Stimulated activated CD8-positive, alpha-beta memory T cell treated with anti-CD3 and anti-CD28 coated beads, Interleukin-15, amount 100 ng/mL, for 48 hours (primary cell): Measurements from ENCODE around the gene CTCF.

Experiments
- DNase-seq, 2 donors: peaks; one replicate each; pipeline ENCODE4 v3.0.0-alpha.2; 2020; ENCODE audit warnings: low read depth in 2 of 2

The CTCF gene

GRCh38 chr16:67652578-67653127, 90.3 kb downstream of the CTCF start:
- no peak for DNase-seq

- DNase-seq = no peak
Measured at GRCh38 chr16:67653128-67653788, 90.9 kb downstream of the CTCF start.

GRCh38 chr16:67653789-67654402, 91.6 kb downstream of the CTCF start:
- no peak for DNase-seq

- DNase-seq = no peak
Measured at GRCh38 chr16:67654403-67654911, 92.1 kb downstream of the CTCF start.

- DNase-seq = no peak
Measured at GRCh38 chr16:67655363-67655762, 93.0 kb downstream of the CTCF start.

GRCh38 chr16:67656344-67657016, 94.2 kb downstream of the CTCF start:
- DNase-seq = no peak

- no peak for DNase-seq
Measured at GRCh38 chr16:67657017-67657608, 94.8 kb downstream of the CTCF start.

- no peak for DNase-seq
Measured at GRCh38 chr16:67657751-67658518, 95.6 kb downstream of the CTCF start.

GRCh38 chr16:67658849-67659674, 96.7 kb downstream of the CTCF start:
- DNase-seq = no peak

GRCh38 chr16:67659675-67660563, 97.6 kb downstream of the CTCF start, which contains the start of gene ACD:
Gene ACD, minus strand, starts transcription at chr16:67660260. Its CDS starts 40 bp downstream, at chr16:67660220.
- peak; percentile 90 for DNase-seq

GRCh38 chr16:67660564-67661028, 98.3 kb downstream of the CTCF start, which contains the start of gene PARD6A:
Gene PARD6A, plus strand, starts transcription at chr16:67660960. Its CDS starts 79 bp downstream, at chr16:67661039.
- DNase-seq = peak; percentile 94 to 95

GRCh38 chr16:67661101-67661761, 98.9 kb downstream of the CTCF start:
- DNase-seq = no peak

GRCh38 chr16:67661886-67662652, 99.7 kb downstream of the CTCF start:
- no peak for DNase-seq

GRCh38 chr16:67662653-67663010, 100.3 kb downstream of the CTCF start:
- no peak for DNase-seq

- DNase-seq = no peak
Measured at GRCh38 chr16:67663151-67663876, 101.0 kb downstream of the CTCF start.

GRCh38 chr16:67663877-67664222, 101.5 kb downstream of the CTCF start:
- DNase-seq = no peak

GRCh38 chr16:67664258-67664657, 101.9 kb downstream of the CTCF start:
- no peak for DNase-seq
